Osteoblast (primary cell): Measurements from ENCODE around the gene CUL3. TPM values are rescaled to one million over a fixed set of nuclear protein-coding genes. Genes with fewer than 3 reads are reported as not detected.

ENCODE experiments used
- DNase-seq: peaks from one replicate; pipeline ENCODE4 v3.0.0; 2011; ENCODE audit warnings: low spot score, mixed read lengths; ENCODE audit not compliant: insufficient read length; ENCODE audit errors: missing footprints
- H2AFZ ChIP-seq: 2 replicates; pipeline ENCODE4 v1.6.0; 2011; ENCODE audit warnings: mild to moderate bottlenecking, low read length
- H3K27ac ChIP-seq: 2 replicates; pipeline ENCODE4 v1.5.1; 2011; ENCODE audit warnings: mild to moderate bottlenecking, low read depth, low read length, moderate library complexity
- H3K27me3 ChIP-seq: 2 replicates; pipeline ENCODE4 v1.6.0; 2012; ENCODE audit warnings: mild to moderate bottlenecking, control low read depth, inconsistent platforms, low read length, moderate library complexity; ENCODE audit not compliant: insufficient read depth
- H3K36me3 ChIP-seq: 2 replicates; pipeline ENCODE4 v1.5.1; 2011; ENCODE audit warnings: mild to moderate bottlenecking, low read length, control low read depth, moderate library complexity; ENCODE audit not compliant: insufficient read depth
- H3K4me1 ChIP-seq: 2 replicates; pipeline ENCODE4 v1.5.1; 2011; ENCODE audit warnings: mild to moderate bottlenecking, low read length, control low read depth, moderate library complexity; ENCODE audit not compliant: insufficient read depth
- H3K4me2 ChIP-seq: 2 replicates; pipeline ENCODE4 v1.6.0; 2011; ENCODE audit warnings: mild to moderate bottlenecking, low read length; ENCODE audit not compliant: insufficient read depth
- H3K4me3 ChIP-seq: fragments of 200-600 bp; sonication (generic); 3 replicates; pipeline ENCODE4 v1.5.1; 2012; ENCODE audit warnings: mild to moderate bottlenecking, low read length, inconsistent platforms; ENCODE audit not compliant: insufficient read depth
- H3K79me2 ChIP-seq: 2 replicates; pipeline ENCODE4 v1.6.0; 2012; ENCODE audit warnings: mild to moderate bottlenecking, low read length, control low read depth, inconsistent platforms; ENCODE audit not compliant: insufficient read depth
- H3K9me3 ChIP-seq: 2 replicates; pipeline ENCODE4 v1.5.1; 2011; ENCODE audit warnings: low read depth, low read length, control low read depth
- H4K20me1 ChIP-seq: 2 replicates; pipeline ENCODE4 v1.6.0; 2012; ENCODE audit warnings: mild to moderate bottlenecking, low read length, control low read depth; ENCODE audit not compliant: insufficient read depth
- CTCF ChIP-seq: IDR thresholded peaks from 2 replicates; pipeline ENCODE4 v1.5.1; 2011; ENCODE audit warnings: mild to moderate bottlenecking, low read depth, low read length, moderate library complexity; ENCODE audit errors: extremely low read depth
- total RNA-seq: library from RNA; depleted of rRNA; stranded (reverse); fragments of >200 nt; gene quantifications from 2 replicates; pipeline ENCODE4 v1.2.3, GENCODE V29; 2012

Gene CUL3
- total RNA-seq, 1 donor, result 64.4 TPM

GRCh38 chr2:224580248-224580647 lies 4.9 kb downstream of the CUL3 start:
- peaks cover 95% of the 10 kb centered on the region for H3K79me2 ChIP-seq
- H3K27me3 ChIP-seq, result no peaks in the 10 kb centered on the region
- no peak overlapping the region for H3K4me2 ChIP-seq
- H3K36me3 ChIP-seq, result no peaks in the 10 kb centered on the region
- H3K4me1 ChIP-seq, result peaks cover 3% of the 10 kb centered on the region
- TF ChIP-seq CTCF, result no peak
- H3K9me3 ChIP-seq, result no peaks in the 10 kb centered on the region
- no peak overlapping the region for H2AFZ ChIP-seq
- DNase-seq, result no peak
- H4K20me1 ChIP-seq, result peaks cover 86% of the 10 kb centered on the region
- H3K4me3 ChIP-seq, result no peak overlapping the region
- H3K27ac ChIP-seq, result no peak overlapping the region

- peak; percentile 68 for DNase-seq
- H3K4me1 ChIP-seq, result peaks cover 3% of the 10 kb centered on the region
- H3K36me3 ChIP-seq, result no peaks in the 10 kb centered on the region
Observed at GRCh38 chr2:224579411-224579810, 5.8 kb downstream of the CUL3 start.

GRCh38 chr2:224577541-224577940 lies 7.6 kb downstream of the CUL3 start:
- H3K4me3 ChIP-seq, result no peak overlapping the region
- no peaks in the 10 kb centered on the region for H3K27me3 ChIP-seq
- H3K4me1 ChIP-seq, result no peaks in the 10 kb centered on the region
- H3K27ac ChIP-seq, result no peak overlapping the region
- DNase-seq, result no peak
- H3K4me2 ChIP-seq, result no peak overlapping the region
- H2AFZ ChIP-seq, result no peak overlapping the region
- peaks cover 90% of the 10 kb centered on the region for H4K20me1 ChIP-seq
- H3K9me3 ChIP-seq, result no peaks in the 10 kb centered on the region
- H3K36me3 ChIP-seq, result no peaks in the 10 kb centered on the region
- no peak for TF ChIP-seq CTCF
- H3K79me2 ChIP-seq, result peaks cover 100% of the 10 kb centered on the region

More at GRCh38 chr2:224579411-224579810, 5.8 kb downstream of the CUL3 start:
- Histone ChIP-seq H3K79me2 (peaks cover 100% of the 10 kb centered on the region), H4K20me1 (peaks cover 94% of the 10 kb centered on the region), H3K27ac (no peak overlapping the region), H2AFZ (no peak overlapping the region), H3K4me2 (no peak overlapping the region), H3K27me3 (no peaks in the 10 kb centered on the region), H3K4me3 (no peak overlapping the region), H3K9me3 (no peaks in the 10 kb centered on the region)
- no peak for TF ChIP-seq CTCF

GRCh38 chr2:224576088-224576715 lies 9.0 kb downstream of the CUL3 start:
- H3K4me2 ChIP-seq, result no peak overlapping the region
- no peak overlapping the region for H3K27ac ChIP-seq
- no peak overlapping the region for H2AFZ ChIP-seq
- H4K20me1 ChIP-seq, result peaks cover 89% of the 10 kb centered on the region
- H3K9me3 ChIP-seq, result no peaks in the 10 kb centered on the region
- H3K79me2 ChIP-seq, result peaks cover 100% of the 10 kb centered on the region
- no peak for DNase-seq
- H3K4me3 ChIP-seq, result no peak overlapping the region
- TF ChIP-seq CTCF, result no peak
- no peaks in the 10 kb centered on the region for H3K27me3 ChIP-seq
- no peaks in the 10 kb centered on the region for H3K4me1 ChIP-seq
- H3K36me3 ChIP-seq, result no peaks in the 10 kb centered on the region
